ENCODE results near the gene CTSF. TPM values are rescaled to one million over a fixed set of nuclear protein-coding genes. Genes with fewer than 3 reads are reported as not detected.

The CTSF gene
- total RNA-seq, 2 experiments from 2014 or later = 2.8 to 4.1 TPM

- H3K9me3 Mint-ChIP-seq (ENCODE audit: low read depth) = peaks cover 6% of the 10 kb centered on the region
- peaks cover 4% of the 10 kb centered on the region for H3K36me3 Mint-ChIP-seq
- no peak for DNase-seq
- H3K27me3 Mint-ChIP-seq = peaks cover 2% of the 10 kb centered on the region
- no peak overlapping the region for H3K27ac Mint-ChIP-seq
- CTCF ChIA-PET = interaction anchor here (0.9 to 6.2 kb wide), 7 partner anchors 10 to 115 kb away, joined by 3 to 107 read pairs (median 4); partner anchors contain the start of genes CCDC87, CCS, CTSF and RBM4B
- H3K4me3 Mint-ChIP-seq = no peak overlapping the region
- H3K4me1 Mint-ChIP-seq = peaks cover 6% of the 10 kb centered on the region
- no peak for ATAC-seq
These were observed 12.9 kb upstream of the CTSF start for GRCh38 chr11:66581261-66581660.

GRCh38 chr11:66580803-66581202, 12.4 kb upstream of the CTSF start:
- ATAC-seq (no peak), DNase-seq (no peak)
- Mint-ChIP-seq H3K27me3 (peaks cover 2% of the 10 kb centered on the region), H3K4me3 (no peak overlapping the region), H3K4me1 (peaks cover 6% of the 10 kb centered on the region), H3K27ac (no peak overlapping the region), H3K9me3 (ENCODE audit: low read depth) (peaks cover 6% of the 10 kb centered on the region), H3K36me3 (peaks cover 4% of the 10 kb centered on the region)
- CTCF ChIA-PET = interaction anchor here (0.9 to 6.2 kb wide), 7 partner anchors 10 to 115 kb away, joined by 3 to 107 read pairs (median 7); partner anchors contain the start of genes CCDC87, CCS, CTSF and RBM4B

- peaks cover 4% of the 10 kb centered on the region for H3K36me3 Mint-ChIP-seq
- CTCF ChIA-PET = interaction anchor here (0.5 to 6.2 kb wide), 13 partner anchors 11 to 255 kb away, joined by 3 to 107 read pairs (median 6); partner anchors contain the start of genes ACTN3, CCDC87, CCS and CTSF
- H3K4me3 Mint-ChIP-seq = no peak overlapping the region
- ATAC-seq = peak; percentile 80
- peak; percentile 78 for DNase-seq
- no peak overlapping the region for H3K27ac Mint-ChIP-seq
- H3K9me3 Mint-ChIP-seq (ENCODE audit: low read depth) = peaks cover 6% of the 10 kb centered on the region
- peaks cover 14% of the 10 kb centered on the region for H3K27me3 Mint-ChIP-seq
- peaks cover 6% of the 10 kb centered on the region for H3K4me1 Mint-ChIP-seq
These were observed 10.7 kb upstream of the CTSF start for GRCh38 chr11:66579017-66579606.

GRCh38 chr11:66570850-66571180, 2.4 kb upstream of the CTSF start:
- DNase-seq (no peak), ATAC-seq (no peak)
- Mint-ChIP-seq H3K27me3 (peaks cover 43% of the 10 kb centered on the region), H3K4me1 (peaks cover 5% of the 10 kb centered on the region), H3K36me3 (no peaks in the 10 kb centered on the region), H3K9me3 (ENCODE audit: low read depth) (no peaks in the 10 kb centered on the region), H3K27ac (no peak overlapping the region), H3K4me3 (no peak overlapping the region)
- CTCF ChIA-PET = no interaction called here

- no peak overlapping the region for H3K4me3 Mint-ChIP-seq
- H3K27ac Mint-ChIP-seq = no peak overlapping the region
- peaks cover 38% of the 10 kb centered on the region for H3K27me3 Mint-ChIP-seq
- ATAC-seq (no peak), DNase-seq (no peak)
- peaks cover 5% of the 10 kb centered on the region for H3K4me1 Mint-ChIP-seq
- no peaks in the 10 kb centered on the region for H3K36me3 Mint-ChIP-seq
- CTCF ChIA-PET = interaction anchor here (0.7 to 3.9 kb wide), 3 partner anchors 10 to 108 kb away, joined by 3 to 22 read pairs (median 16); partner anchors contain the start of gene RBM4B
- no peaks in the 10 kb centered on the region for H3K9me3 Mint-ChIP-seq (ENCODE audit: low read depth)
These were observed 1.9 kb upstream of the CTSF start for GRCh38 chr11:66570079-66570849.

GRCh38 chr11:66569076-66569475, 670 bp upstream of the CTSF start:
- Mint-ChIP-seq H3K36me3 (no peaks in the 10 kb centered on the region), H3K4me1 (peaks cover 5% of the 10 kb centered on the region), H3K27me3 (peaks cover 30% of the 10 kb centered on the region), H3K9me3 (ENCODE audit: low read depth) (no peaks in the 10 kb centered on the region), H3K27ac (no peak overlapping the region), H3K4me3 (no peak overlapping the region)
- CTCF ChIA-PET = interaction anchor here (0.9 to 3.9 kb wide), 3 partner anchors 9 to 109 kb away, joined by 4 to 22 read pairs (median 16); partner anchors contain the start of gene RBM4B
- ATAC-seq (no peak), DNase-seq (no peak)

GRCh38 chr11:66567787-66568123, 651 bp downstream of the CTSF start:
- peak overlapping the region; percentile 44 for H3K4me3 Mint-ChIP-seq
- DNase-seq = no peak
- H3K4me1 Mint-ChIP-seq = peaks cover 5% of the 10 kb centered on the region
- H3K27me3 Mint-ChIP-seq = peaks cover 25% of the 10 kb centered on the region
- CTCF ChIA-PET = interaction anchor here (1.1 to 3.9 kb wide), 4 partner anchors 9 to 110 kb away, joined by 4 to 22 read pairs (median 10); partner anchors contain the start of gene RBM4B
- no peaks in the 10 kb centered on the region for H3K9me3 Mint-ChIP-seq (ENCODE audit: low read depth)
- ATAC-seq = no peak
- no peaks in the 10 kb centered on the region for H3K36me3 Mint-ChIP-seq
- no peak overlapping the region for H3K27ac Mint-ChIP-seq

- DNase-seq = no peak
- CTCF ChIA-PET = interaction anchor here (3.9 kb wide), 1 partner anchor 14 kb away, joined by 16 read pairs; no protein-coding TSS in a partner anchor
- Mint-ChIP-seq H3K27me3 (peaks cover 25% of the 10 kb centered on the region), H3K27ac (no peak overlapping the region), H3K9me3 (ENCODE audit: low read depth) (no peaks in the 10 kb centered on the region), H3K4me3 (no peak overlapping the region), H3K36me3 (no peaks in the 10 kb centered on the region), H3K4me1 (peaks cover 5% of the 10 kb centered on the region)
- ATAC-seq = no peak
These were observed 2.2 kb downstream of the CTSF start for GRCh38 chr11:66566221-66566620.

- ATAC-seq = no peak
- no peaks in the 10 kb centered on the region for H3K36me3 Mint-ChIP-seq
- peaks cover 17% of the 10 kb centered on the region for H3K27me3 Mint-ChIP-seq
- DNase-seq = no peak
- CTCF ChIA-PET = no interaction called here
- H3K9me3 Mint-ChIP-seq (ENCODE audit: low read depth) = no peaks in the 10 kb centered on the region
- H3K4me3 Mint-ChIP-seq = no peak overlapping the region
- H3K27ac Mint-ChIP-seq = no peak overlapping the region
- H3K4me1 Mint-ChIP-seq = peaks cover 5% of the 10 kb centered on the region
These were observed 3.4 kb downstream of the CTSF start for GRCh38 chr11:66564984-66565383.

GRCh38 chr11:66564538-66564937, 3.9 kb downstream of the CTSF start:
- peaks cover 5% of the 10 kb centered on the region for H3K4me1 Mint-ChIP-seq
- H3K9me3 Mint-ChIP-seq (ENCODE audit: low read depth) = no peaks in the 10 kb centered on the region
- ATAC-seq (no peak), DNase-seq (no peak)
- peaks cover 16% of the 10 kb centered on the region for H3K27me3 Mint-ChIP-seq
- no peak overlapping the region for H3K27ac Mint-ChIP-seq
- no peaks in the 10 kb centered on the region for H3K36me3 Mint-ChIP-seq
- H3K4me3 Mint-ChIP-seq = no peak overlapping the region
- CTCF ChIA-PET = interaction anchor here (0.9 kb wide), 1 partner anchor 139 kb away, joined by 3 read pairs; no protein-coding TSS in a partner anchor

GRCh38 chr11:66563832-66564231, 4.6 kb downstream of the CTSF start:
- H3K4me3 Mint-ChIP-seq = no peak overlapping the region
- H3K36me3 Mint-ChIP-seq = no peaks in the 10 kb centered on the region
- CTCF ChIA-PET = interaction anchor here (0.9 kb wide), 1 partner anchor 140 kb away, joined by 3 read pairs; no protein-coding TSS in a partner anchor
- H3K9me3 Mint-ChIP-seq (ENCODE audit: low read depth) = no peaks in the 10 kb centered on the region
- H3K27ac Mint-ChIP-seq = no peak overlapping the region
- H3K27me3 Mint-ChIP-seq = peaks cover 15% of the 10 kb centered on the region
- H3K4me1 Mint-ChIP-seq = peaks cover 5% of the 10 kb centered on the region
- ATAC-seq (no peak), DNase-seq (no peak)

- Mint-ChIP-seq H3K4me3 (no peak overlapping the region), H3K27me3 (peaks cover 18% of the 10 kb centered on the region), H3K36me3 (no peaks in the 10 kb centered on the region), H3K27ac (no peak overlapping the region), H3K9me3 (ENCODE audit: low read depth) (no peaks in the 10 kb centered on the region), H3K4me1 (peaks cover 2% of the 10 kb centered on the region)
- CTCF ChIA-PET = interaction anchor here (0.7 kb wide), 1 partner anchor 9 kb away, joined by 3 read pairs; no protein-coding TSS in a partner anchor
- ATAC-seq (no peak), DNase-seq (no peak)
These were observed 5.4 kb downstream of the CTSF start for GRCh38 chr11:66562907-66563583.

GRCh38 chr11:66562275-66562674, 6.1 kb downstream of the CTSF start:
- CTCF ChIA-PET = interaction anchor here (1.1 kb wide), 1 partner anchor 116 kb away, joined by 5 read pairs; the partner anchor contains the start of gene RBM4B
- no peak for DNase-seq
- Mint-ChIP-seq H3K27me3 (peaks cover 20% of the 10 kb centered on the region), H3K4me1 (peaks cover 2% of the 10 kb centered on the region), H3K4me3 (no peak overlapping the region), H3K27ac (no peak overlapping the region), H3K36me3 (no peaks in the 10 kb centered on the region), H3K9me3 (ENCODE audit: low read depth) (no peaks in the 10 kb centered on the region)
- ATAC-seq = no peak

Measured in activated CD8-positive, alpha-beta memory T cell treated with anti-CD3 and anti-CD28 coated beads, Interleukin-2, amount 10 ng/mL, durations not matched to agents 7 days and 5 days (primary cell).